GM06990 (cell line): ENCODE measurements around the gene ZNF469.

ENCODE experiments used
- DNase-seq: peaks from one replicate; pipeline ENCODE4 v3.0.0-alpha.2; 2011; ENCODE audit not compliant: insufficient read length; ENCODE audit errors: extremely low read depth
- H3K27me3 ChIP-seq: replicated peaks from 2 replicates; pipeline ENCODE4 v1.6.0; 2011; ENCODE audit warnings: low read length; ENCODE audit not compliant: control insufficient read depth, insufficient read depth
- H3K36me3 ChIP-seq: 2 replicates; pipeline ENCODE4 v1.5.1; 2011; ENCODE audit warnings: low read length; ENCODE audit not compliant: control insufficient read depth, insufficient read depth
- H3K4me3 ChIP-seq: replicated peaks from 2 replicates; pipeline ENCODE4 v1.5.1; 2011; ENCODE audit warnings: low read depth, mild to moderate bottlenecking, control low read depth, low read length
- TF ChIP-seq, protein P1 (sequence below): IDR thresholded peaks from 2 replicates; pipeline ENCODE4 v1.5.1; 2011; ENCODE audit warnings: low read length, control low read depth, mild to moderate bottlenecking, inconsistent platforms; ENCODE audit not compliant: insufficient read depth, poor library complexity, severe bottlenecking

Gene ZNF469

DNA sequence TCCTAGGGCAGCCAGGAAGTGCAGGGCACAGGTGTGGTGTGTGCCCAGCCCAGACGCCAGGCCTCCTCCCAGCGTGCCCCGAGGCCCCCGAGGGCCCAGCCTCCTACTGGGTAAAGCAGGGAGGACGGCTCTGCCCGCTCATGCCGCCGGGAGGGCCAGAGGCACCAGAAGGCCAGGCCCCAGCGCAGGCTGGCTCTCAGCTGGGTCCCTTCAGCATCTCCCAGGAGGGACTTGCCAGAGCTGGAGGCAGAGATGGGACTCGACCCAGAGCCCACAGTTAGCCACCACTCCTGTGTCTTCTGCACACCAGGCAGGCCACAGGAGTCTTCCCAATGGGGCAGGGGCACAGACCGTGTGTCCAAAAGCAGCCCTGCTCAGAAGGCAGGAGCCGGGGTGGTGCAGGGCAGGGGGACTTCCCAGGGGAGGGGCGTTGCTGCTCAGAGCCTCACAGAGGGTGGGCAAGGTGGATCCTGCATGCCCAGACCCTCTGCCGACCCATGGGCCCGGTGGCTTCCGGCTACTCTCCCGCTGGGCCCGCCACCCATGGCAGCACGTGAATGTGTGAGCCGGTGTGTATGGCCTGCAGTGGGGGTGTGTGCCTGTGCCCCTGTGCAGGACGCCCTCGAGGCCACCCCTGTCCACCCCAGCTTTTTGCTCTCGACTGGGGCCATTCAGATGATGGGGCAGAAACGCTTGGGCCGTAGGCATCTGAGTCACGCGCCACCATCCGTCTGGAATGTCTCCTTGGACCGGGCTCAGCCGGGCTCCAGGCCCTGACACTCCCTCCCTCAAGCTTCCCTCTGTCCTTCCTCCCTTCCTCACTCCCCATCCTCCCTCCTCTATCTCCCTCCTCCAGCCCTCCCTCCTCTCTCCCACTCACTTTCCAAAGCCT lies 5.7 kb upstream of the ZNF469 start:
- TF ChIP-seq, protein P1, sequence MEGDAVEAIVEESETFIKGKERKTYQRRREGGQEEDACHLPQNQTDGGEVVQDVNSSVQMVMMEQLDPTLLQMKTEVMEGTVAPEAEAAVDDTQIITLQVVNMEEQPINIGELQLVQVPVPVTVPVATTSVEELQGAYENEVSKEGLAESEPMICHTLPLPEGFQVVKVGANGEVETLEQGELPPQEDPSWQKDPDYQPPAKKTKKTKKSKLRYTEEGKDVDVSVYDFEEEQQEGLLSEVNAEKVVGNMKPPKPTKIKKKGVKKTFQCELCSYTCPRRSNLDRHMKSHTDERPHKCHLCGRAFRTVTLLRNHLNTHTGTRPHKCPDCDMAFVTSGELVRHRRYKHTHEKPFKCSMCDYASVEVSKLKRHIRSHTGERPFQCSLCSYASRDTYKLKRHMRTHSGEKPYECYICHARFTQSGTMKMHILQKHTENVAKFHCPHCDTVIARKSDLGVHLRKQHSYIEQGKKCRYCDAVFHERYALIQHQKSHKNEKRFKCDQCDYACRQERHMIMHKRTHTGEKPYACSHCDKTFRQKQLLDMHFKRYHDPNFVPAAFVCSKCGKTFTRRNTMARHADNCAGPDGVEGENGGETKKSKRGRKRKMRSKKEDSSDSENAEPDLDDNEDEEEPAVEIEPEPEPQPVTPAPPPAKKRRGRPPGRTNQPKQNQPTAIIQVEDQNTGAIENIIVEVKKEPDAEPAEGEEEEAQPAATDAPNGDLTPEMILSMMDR = no peak
- Histone ChIP-seq H3K36me3 (no peaks in the 10 kb centered on the region), H3K4me3 (no peak overlapping the region), H3K27me3 (no peaks in the 10 kb centered on the region)
- no peak for DNase-seq

DNA sequence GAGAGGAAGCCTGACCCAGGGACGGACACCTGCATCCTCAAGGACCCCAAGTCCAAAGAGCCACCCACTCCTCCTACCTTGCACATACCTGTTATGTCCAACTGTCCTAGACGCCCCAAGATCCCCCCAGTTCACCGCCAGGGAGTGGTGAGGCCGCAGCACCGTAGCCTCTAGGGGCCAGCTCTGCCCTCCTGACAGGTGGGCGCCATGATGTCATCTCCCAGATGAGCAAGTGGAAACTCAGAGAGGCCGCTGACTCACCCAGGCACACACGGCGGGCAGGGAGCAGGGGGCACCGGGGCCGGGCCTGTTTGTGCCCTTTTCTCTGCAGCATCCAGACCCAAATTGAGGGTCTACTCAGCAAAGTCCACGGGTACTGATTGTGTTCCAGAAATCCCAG lies 4.8 kb upstream of the ZNF469 start:
- TF ChIP-seq, protein P1 = no peak
- no peaks in the 10 kb centered on the region for H3K27me3 ChIP-seq
- H3K4me3 ChIP-seq = no peak overlapping the region
- no peak for DNase-seq
- H3K36me3 ChIP-seq = no peaks in the 10 kb centered on the region

DNA sequence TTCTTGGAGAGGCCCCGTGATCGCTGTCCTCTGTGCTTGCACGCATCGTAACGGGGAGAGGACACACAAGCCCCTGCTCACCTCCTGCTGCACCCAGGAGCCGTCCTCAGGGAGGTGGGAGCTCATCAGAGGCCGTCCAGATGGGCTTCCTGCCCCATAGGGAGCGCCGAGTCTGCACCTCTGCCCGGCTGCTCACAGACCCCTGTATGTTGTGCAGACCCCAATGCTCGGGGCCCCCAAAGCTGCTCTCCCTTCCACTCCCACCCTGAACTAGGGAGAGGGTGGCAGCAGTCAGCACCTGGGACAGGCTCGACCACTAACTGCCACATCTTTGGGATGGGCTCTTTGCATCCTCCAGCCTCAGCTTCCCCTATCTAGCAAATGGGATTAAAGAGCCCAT lies 4.4 kb upstream of the ZNF469 start:
- Histone ChIP-seq H3K27me3 (no peaks in the 10 kb centered on the region), H3K36me3 (no peaks in the 10 kb centered on the region), H3K4me3 (no peak overlapping the region)
- no peak for DNase-seq
- TF ChIP-seq, protein P1 = no peak

DNA sequence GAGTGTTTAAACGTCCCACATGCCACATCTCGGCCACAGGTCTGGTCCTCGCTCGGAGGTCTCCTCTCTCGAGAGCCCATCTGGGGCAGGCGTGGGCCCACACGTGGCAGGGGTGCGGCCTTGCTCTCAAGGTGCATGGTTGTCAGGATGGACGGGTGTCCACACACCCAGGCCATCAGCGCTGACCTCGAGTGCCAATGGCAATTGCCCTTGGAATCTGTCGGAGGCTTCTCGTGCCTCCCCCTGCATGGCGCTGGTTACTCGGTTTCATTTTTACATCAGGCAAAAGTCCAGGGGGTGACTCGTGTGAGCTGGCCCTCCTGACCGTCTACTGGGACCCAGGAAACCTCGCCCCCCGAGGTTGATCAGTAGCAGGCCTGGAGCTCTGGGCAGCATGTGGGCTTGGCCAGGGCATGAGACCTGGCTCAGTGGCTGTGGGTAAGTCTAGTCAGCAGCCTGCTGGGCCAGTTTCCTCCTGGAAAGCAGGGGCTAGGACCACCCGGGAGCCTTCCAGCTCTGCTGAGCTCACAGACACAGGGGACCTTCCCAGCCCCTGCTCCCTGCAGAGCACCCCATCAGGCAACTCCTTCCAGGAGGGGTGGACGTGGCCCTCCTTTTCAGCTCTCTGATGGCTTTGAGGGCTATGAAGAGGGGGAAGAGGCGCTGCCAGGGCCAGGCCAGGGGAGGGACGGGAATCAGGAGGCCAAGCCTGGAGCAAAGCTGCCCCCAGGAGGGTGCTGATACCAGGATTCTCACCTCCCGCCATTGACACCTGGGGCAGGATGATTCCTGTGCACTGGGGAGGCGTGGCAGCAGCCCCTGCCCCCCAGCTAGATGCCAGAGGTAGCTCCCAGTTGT lies 3.7 kb upstream of the ZNF469 start:
- Histone ChIP-seq H3K4me3 (no peak overlapping the region), H3K27me3 (no peaks in the 10 kb centered on the region), H3K36me3 (no peaks in the 10 kb centered on the region)
- TF ChIP-seq, protein P1 = no peak
- no peak for DNase-seq

DNA sequence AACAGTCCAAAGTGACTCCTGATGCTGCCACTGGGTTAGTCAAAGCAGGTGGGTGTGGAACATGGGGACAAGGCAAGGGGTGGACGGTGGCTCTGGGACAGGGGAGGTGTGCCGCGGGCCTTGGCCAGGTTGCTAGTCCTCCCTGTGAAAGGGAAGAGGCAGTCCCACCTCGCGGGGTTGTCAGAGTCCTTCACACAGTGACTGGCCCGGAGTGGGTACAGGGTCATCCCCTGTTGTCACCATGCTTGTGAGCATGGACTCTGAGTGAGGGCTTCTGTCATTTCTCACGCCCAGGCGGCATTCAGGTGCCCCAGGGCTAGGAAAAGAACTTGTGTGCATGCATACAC lies 3.1 kb upstream of the ZNF469 start:
- Histone ChIP-seq H3K36me3 (no peaks in the 10 kb centered on the region), H3K27me3 (no peaks in the 10 kb centered on the region), H3K4me3 (no peak overlapping the region)
- TF ChIP-seq, protein P1 = no peak
- DNase-seq = no peak
